CD4-positive, alpha-beta T cell treated with Interleukin-6 at 100 ng/mL for 8 hours (primary cell): Measurements from ENCODE around the gene GOLM1.

Experiments used
- DNase-seq: peaks from one replicate; pipeline ENCODE4 v3.0.0-alpha.2; 2020; ENCODE audit warnings: mixed read lengths, low spot score

Gene GOLM1

DNA sequence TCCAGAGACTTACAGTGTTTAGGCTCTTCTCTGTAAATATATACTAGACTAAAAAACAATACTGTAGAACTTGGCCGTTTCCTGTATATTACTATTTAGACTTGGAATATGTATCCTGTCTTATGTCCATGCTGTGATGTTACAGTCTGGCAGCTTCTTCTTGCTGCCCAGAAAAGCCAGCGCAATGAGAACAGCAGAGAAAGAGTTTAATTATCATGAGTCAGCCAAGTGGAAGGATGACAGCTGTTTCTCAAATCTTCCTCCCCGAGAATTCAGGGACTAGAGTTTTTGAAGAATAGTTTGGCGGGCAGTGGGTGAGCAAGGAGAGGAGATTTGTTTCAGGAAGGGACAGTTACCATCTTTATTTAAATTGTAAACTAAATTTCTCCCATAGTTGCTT, 120.9 kb downstream of the GOLM1 start:
- no peak for DNase-seq
